Uterus (tissue), 4 donors: ENCODE measurements around the gene WDR72. TPM values are rescaled to one million over a fixed set of nuclear protein-coding genes. Genes with fewer than 3 reads are reported as not detected.

Experiments used
- DNase-seq, 2 donors: peaks; one replicate each; pipeline ENCODE4 v3.0.0-alpha.2; 2019 to 2020
- H3K27ac ChIP-seq, 2 donors: fragments of 200-600 bp; sonication (generic); 1 replicate in 1 of 2; 2 replicates in 1 of 2; pipeline ENCODE4 v1.5.1; 2016 to 2018
- H3K27me3 ChIP-seq, 2 donors: fragments of 200-600 bp; sonication (generic); one replicate each; pipeline ENCODE4 v1.5.1; 2018 to 2019; ENCODE audit warnings: control low read depth in 1 of 2
- H3K36me3 ChIP-seq, 2 donors: fragments of 200-600 bp; sonication (generic); one replicate each; pipeline ENCODE4 v1.5.1; 2019; ENCODE audit warnings: control low read depth in 1 of 2
- H3K4me1 ChIP-seq, 2 donors: fragments of 200-600 bp; sonication (generic); one replicate each; pipeline ENCODE4 v1.5.1; 2018 to 2019; ENCODE audit warnings: control low read depth in 1 of 2
- H3K4me3 ChIP-seq, 2 donors: fragments of 200-600 bp; sonication (generic); 1 replicate in 1 of 2; 2 replicates in 1 of 2; pipeline ENCODE4 v1.5.1; 2018 to 2019; ENCODE audit warnings: mild to moderate bottlenecking in 1 of 2
- H3K9me3 ChIP-seq, 2 donors: fragments of 200-600 bp; sonication (generic); one replicate each; pipeline ENCODE4 v1.5.1; 2019; ENCODE audit warnings: control low read depth in 1 of 2
- POLR2A ChIP-seq, 2 donors: fragments of 450-650 bp; IDR thresholded peaks; one replicate each; pipeline ENCODE4 v1.6.1; 2016; ENCODE audit warnings: antibody characterized with exemption in 2 of 2, mild to moderate bottlenecking in 1 of 2, moderate library complexity in 1 of 2
- intact Hi-C: fragments of 100-400 bp; cut with DNase I; formaldehyde crosslinking; loops from one replicate; pipeline ENCODE4 v1.15.1; 2023; ENCODE audit warnings: low total_unique reads
- total RNA-seq, 4 donors: library from RNA; depleted of rRNA in 3 of 4; stranded (reverse); fragments of >200 nt in 3 of 4; gene quantifications; one replicate each; pipeline versions ENCODE4 v1.1.0 to v1.2.4, GENCODE V29; 2014 to 2023
- TF ChIP-seq, protein P1 (sequence below), 4 experiments: fragments of 200-600 bp in 2 of 4; fragments of 450-650 bp in 2 of 4; sonication (generic) in 2 of 4; IDR thresholded peaks; one replicate each; pipeline ENCODE4 v1.5.1; 2016 to 2019; ENCODE audit warnings: antibody characterized with exemption in 4 of 4, mild to moderate bottlenecking in 2 of 4, moderate library complexity in 1 of 4
- donor health status: DM: yes; HTN: yes; CAD: no.

The WDR72 gene
- total RNA-seq, 4 donors from 2014 or later, result 0.15 to 2.8 (median 0.59) TPM; not detected in 1

- no peak for TF ChIP-seq POLR2A (IDR thresholded peaks at IDR 0.05)
- TF ChIP-seq, protein P1, sequence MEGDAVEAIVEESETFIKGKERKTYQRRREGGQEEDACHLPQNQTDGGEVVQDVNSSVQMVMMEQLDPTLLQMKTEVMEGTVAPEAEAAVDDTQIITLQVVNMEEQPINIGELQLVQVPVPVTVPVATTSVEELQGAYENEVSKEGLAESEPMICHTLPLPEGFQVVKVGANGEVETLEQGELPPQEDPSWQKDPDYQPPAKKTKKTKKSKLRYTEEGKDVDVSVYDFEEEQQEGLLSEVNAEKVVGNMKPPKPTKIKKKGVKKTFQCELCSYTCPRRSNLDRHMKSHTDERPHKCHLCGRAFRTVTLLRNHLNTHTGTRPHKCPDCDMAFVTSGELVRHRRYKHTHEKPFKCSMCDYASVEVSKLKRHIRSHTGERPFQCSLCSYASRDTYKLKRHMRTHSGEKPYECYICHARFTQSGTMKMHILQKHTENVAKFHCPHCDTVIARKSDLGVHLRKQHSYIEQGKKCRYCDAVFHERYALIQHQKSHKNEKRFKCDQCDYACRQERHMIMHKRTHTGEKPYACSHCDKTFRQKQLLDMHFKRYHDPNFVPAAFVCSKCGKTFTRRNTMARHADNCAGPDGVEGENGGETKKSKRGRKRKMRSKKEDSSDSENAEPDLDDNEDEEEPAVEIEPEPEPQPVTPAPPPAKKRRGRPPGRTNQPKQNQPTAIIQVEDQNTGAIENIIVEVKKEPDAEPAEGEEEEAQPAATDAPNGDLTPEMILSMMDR (IDR thresholded peaks at IDR 0.05), result no peak
- H3K27me3 ChIP-seq, result no peaks in the 10 kb centered on the region
- intact Hi-C loops, result no loop called here
Observed at GRCh38 chr15:53611145-53611920, 148.1 kb downstream of the WDR72 start.

GRCh38 chr15:53591041-53591440, 168.4 kb downstream of the WDR72 start:
- no peaks in the 10 kb centered on the region for H3K27me3 ChIP-seq
- H3K4me1 ChIP-seq, result no peaks in the 10 kb centered on the region
- H3K4me3 ChIP-seq, result no peak overlapping the region
- H3K36me3 ChIP-seq, result no peaks in the 10 kb centered on the region
- intact Hi-C loops, result no loop called here
- no peak for DNase-seq
- no peak for TF ChIP-seq POLR2A (IDR thresholded peaks at IDR 0.05)
- TF ChIP-seq, protein P1 (IDR thresholded peaks at IDR 0.05), result no peak
- no peaks in the 10 kb centered on the region for H3K9me3 ChIP-seq
- no peak overlapping the region for H3K27ac ChIP-seq

More at GRCh38 chr15:53611145-53611920, 148.1 kb downstream of the WDR72 start:
- no peak for DNase-seq
- no peak overlapping the region for H3K27ac ChIP-seq
- H3K36me3 ChIP-seq, result no peaks in the 10 kb centered on the region
- no peaks in the 10 kb centered on the region for H3K9me3 ChIP-seq
- H3K4me3 ChIP-seq, result no peak overlapping the region
- no peaks in the 10 kb centered on the region for H3K4me1 ChIP-seq

DNA sequence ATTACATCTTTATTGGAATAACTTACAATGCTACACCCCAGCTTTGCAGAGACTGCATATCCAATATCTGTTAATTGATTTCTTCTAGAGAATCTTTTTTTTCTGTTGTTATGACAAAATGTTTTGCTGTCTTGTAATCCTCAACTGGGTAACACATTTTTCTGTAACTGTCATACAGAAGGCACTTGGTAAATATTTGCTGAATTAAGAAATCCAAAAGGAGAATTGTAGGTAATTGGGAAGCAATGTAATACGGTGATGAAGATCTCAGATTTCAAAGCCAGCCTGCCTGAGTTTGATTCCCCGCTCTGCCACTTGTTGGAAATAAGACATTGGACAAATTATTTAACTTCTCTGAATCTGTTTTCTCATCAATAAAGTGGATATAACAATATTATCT, 169.1 kb downstream of the WDR72 start:
- Histone ChIP-seq H3K36me3 (no peaks in the 10 kb centered on the region), H3K4me3 (no peak overlapping the region), H3K27me3 (no peaks in the 10 kb centered on the region), H3K27ac (no peak overlapping the region), H3K4me1 (no peaks in the 10 kb centered on the region), H3K9me3 (no peaks in the 10 kb centered on the region)
- no peak for DNase-seq
- TF ChIP-seq POLR2A (IDR thresholded peaks at IDR 0.05), result no peak
- TF ChIP-seq, protein P1 (IDR thresholded peaks at IDR 0.05), result no peak
- intact Hi-C loops, result no loop called here

DNA sequence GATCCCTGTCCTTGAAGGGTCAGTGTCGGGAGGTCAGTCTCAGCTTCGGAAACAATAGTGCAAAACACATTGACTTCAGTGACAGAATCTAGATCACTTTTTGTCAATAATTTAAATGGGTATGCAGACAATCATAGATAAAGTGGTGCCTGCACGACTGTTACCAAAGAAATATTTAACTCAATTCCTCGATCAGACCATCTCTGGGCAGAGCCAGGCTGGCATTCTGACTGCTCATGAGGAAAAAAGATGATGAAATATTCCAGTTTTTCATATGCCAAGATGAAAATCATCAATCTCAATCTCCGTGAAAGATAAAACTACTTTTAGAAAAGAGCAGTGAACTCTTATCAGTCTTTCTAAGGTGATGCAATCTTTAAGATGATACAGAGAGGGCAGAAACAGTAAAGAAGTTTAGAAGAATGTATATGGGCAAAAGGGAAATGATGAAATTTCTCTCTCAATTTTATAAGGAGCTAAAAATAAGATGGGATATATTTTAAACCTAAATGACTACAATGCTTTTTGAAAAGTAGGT, 169.9 kb downstream of the WDR72 start:
- Histone ChIP-seq H3K27ac (no peak overlapping the region), H3K4me1 (no peaks in the 10 kb centered on the region), H3K4me3 (no peak overlapping the region), H3K27me3 (no peaks in the 10 kb centered on the region), H3K9me3 (no peaks in the 10 kb centered on the region), H3K36me3 (no peaks in the 10 kb centered on the region)
- intact Hi-C loops, result no loop called here
- TF ChIP-seq POLR2A (IDR thresholded peaks at IDR 0.05), result no peak
- TF ChIP-seq, protein P1 (IDR thresholded peaks at IDR 0.05), result no peak
- no peak for DNase-seq

GRCh38 chr15:53588773-53589172, 170.7 kb downstream of the WDR72 start:
- H3K36me3 ChIP-seq, result no peaks in the 10 kb centered on the region
- H3K9me3 ChIP-seq, result no peaks in the 10 kb centered on the region
- no peak overlapping the region for H3K27ac ChIP-seq
- no peak for DNase-seq
- intact Hi-C loops, result no loop called here
- no peak overlapping the region for H3K4me3 ChIP-seq
- H3K4me1 ChIP-seq, result no peaks in the 10 kb centered on the region
- H3K27me3 ChIP-seq, result no peaks in the 10 kb centered on the region
- TF ChIP-seq POLR2A (IDR thresholded peaks at IDR 0.05), result no peak
- TF ChIP-seq, protein P1 (IDR thresholded peaks at IDR 0.05), result no peak
